Globus pallidus (tissue), 1 donor: ENCODE results near the gene COPE.

Experiments used
- DNase-seq: peaks from one replicate; pipeline ENCODE4 v3.0.0-alpha.2; 2015; ENCODE audit warnings: low spot score

COPE gene

GRCh38 chr19:18867751-18868150 is 51.4 kb downstream of the COPE start:
- no peak for DNase-seq

GRCh38 chr19:18867199-18867598 is 52.0 kb downstream of the COPE start:
- no peak for DNase-seq

GRCh38 chr19:18866800-18867123 is 52.4 kb downstream of the COPE start:
- no peak for DNase-seq

DNA sequence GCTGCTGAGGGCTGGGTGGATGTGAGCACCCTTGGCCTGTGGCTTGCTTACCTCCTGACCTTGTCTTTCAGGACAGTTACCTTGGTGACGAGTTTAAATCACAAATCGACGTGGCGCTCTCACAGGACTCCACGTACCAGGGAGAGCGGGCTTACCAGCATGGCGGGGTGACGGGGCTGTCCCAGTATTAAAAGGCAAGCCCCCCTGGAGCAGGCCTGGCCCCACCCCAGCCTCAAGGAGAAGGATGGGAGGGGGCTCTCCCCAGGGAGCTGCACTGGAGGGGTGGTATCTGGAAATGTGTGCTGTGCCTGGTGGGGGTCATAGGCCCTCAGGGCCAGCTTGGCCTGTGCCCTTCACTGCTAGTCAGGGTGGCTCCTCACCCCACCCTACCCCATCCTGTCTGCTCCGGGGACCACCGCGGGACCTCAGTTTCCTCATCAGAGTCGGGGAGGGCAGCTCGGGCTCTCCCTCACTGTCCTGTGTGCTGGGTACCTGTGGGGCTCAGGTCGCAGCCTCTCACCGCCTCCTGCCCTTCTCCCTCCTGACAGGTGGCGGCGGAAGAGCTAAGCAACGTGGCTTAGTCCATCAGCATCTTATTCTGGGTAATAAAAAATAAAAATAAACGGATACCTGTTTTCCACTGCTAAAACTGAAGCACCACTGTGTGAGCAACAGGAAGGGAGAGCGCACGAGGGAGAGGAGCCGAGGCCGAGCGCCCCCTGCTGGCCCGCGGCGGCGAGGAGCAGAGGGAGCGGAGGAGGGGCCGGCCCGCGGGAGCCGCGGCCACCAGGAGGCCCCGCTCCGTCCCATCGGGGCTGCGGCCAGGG is 53.0 kb downstream of the COPE start:
- peak; percentile 60 for DNase-seq

GRCh38 chr19:18865106-18865972 is 53.8 kb downstream of the COPE start:
- no peak for DNase-seq

- no peak for DNase-seq
These were observed 55.3 kb downstream of the COPE start for GRCh38 chr19:18863843-18864362.

DNA sequence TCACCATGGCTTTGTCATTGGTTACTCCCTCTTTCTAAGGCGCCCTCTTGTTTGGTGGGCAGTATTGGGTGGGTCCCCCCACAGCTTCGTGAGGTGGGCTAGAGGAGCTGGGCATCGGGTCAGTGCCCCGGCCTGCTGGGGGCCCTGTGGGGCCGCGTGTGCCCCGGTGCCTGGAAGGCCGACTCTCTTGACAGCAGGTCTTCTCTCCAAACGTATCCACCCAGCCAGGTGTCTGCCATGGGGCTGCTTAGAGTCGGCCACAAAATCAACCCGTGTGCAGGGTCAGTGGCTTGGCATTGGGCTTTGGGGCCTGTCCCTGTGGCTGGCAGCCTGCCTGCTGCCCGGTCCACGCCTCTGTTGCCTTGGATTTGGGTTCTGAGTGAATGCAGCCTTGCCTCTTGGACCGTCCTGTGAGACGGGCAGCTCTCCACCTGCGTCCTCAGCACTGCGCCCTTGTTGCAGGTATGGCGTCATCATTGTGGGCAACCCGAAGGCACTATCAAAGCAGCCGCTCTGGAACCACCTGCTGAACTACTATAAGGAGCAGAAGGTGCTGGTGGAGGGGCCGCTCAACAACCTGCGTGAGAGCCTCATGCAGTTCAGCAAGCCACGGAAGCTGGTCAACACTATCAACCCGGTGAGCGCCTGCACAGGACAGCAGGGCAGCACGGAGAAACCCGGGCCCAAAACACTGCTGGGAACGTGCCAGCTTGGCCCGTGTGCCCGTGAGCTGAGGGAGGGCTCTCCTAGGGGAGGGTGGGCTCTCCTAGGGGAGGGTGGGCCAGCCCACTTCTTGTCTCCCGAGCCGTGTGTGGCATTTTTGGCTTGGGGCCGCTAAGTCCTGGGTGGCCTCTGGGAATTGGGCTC is 56.0 kb downstream of the COPE start:
- DNase-seq: no peak

GRCh38 chr19:18861917-18862316 is 57.3 kb downstream of the COPE start:
- no peak for DNase-seq

- DNase-seq: no peak
These were observed 58.0 kb downstream of the COPE start for GRCh38 chr19:18861235-18861634.

- DNase-seq: no peak
These were observed 58.5 kb downstream of the COPE start for GRCh38 chr19:18860725-18861124.

DNA sequence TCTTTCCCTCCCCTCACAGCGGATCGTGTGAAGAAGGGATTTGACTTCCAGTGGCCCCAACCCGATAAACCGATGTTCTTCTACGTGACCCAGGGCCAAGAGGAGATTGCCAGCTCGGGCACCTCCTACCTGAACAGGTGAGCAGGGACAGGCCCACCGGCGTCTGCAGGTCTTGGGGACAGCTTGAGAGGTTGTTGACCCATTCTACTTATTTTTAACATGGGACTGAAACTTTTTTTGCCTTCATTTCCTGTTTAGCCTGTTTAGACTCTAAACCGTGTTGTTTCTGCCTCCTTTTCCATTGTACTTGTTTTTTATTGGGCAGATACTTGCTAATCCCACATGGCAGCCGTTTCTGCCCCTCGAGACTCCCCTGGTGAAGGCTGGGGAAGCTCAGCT is 58.9 kb downstream of the COPE start:
- DNase-seq: no peak

- DNase-seq: no peak
These were observed 59.4 kb downstream of the COPE start for GRCh38 chr19:18859676-18860301.

GRCh38 chr19:18858906-18859646 is 60.1 kb downstream of the COPE start:
- DNase-seq: no peak

- DNase-seq: no peak
These were observed 62.0 kb downstream of the COPE start for GRCh38 chr19:18857223-18857622.

DNA sequence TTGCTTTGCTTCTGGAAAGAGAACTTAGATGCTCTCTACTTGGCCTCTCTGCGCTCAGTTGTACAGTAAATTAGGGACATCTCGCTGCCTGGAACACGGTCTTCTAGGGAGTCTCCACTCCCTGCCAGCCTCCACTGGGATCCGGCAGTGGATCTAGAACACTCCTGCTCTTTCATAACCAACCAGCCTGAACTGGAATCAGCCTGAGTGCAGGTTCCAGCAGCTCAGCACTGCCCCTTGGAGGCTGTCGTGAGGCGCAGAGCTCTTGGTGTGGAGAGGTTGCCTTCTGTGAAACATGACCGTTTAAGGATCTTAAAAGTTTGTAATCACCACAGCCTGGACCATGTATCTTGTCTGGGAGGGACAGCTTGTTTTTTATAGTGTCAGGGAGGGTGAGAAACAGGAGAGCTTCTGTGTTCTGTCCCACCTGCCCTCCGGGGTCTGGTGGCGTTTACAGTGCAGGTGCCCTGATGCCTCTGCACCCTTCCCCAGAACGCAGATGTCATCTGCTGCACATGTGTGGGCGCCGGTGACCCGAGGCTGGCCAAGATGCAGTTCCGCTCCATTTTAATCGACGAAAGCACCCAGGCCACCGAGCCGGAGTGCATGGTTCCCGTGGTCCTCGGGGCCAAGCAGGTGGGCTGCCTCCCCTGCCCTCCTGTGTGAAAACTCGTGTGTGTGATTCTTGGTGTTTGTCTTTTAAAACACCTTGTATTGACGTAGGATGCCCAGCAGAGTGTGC is 62.6 kb downstream of the COPE start:
- DNase-seq: peak; percentile 66

GRCh38 chr19:18855647-18856384 is 63.4 kb downstream of the COPE start:
- no peak for DNase-seq

DNA sequence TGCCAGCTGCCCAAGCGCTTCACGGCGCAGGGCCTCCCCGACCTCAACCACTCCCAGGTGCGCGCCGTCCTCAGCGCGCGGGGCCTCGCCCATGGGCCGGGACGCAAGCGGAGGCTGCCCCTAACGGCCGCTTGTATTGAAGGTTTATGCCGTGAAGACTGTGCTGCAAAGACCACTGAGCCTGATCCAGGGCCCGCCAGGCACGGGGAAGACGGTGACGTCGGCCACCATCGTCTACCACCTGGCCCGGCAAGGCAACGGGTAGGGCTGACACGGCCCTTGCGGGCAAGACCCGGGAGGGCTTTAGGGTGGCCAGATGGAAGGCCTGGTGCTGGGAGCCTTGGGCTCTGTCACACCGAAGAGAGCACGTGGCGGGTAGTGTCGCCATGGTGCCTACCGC is 64.2 kb downstream of the COPE start:
- DNase-seq: no peak

DNA sequence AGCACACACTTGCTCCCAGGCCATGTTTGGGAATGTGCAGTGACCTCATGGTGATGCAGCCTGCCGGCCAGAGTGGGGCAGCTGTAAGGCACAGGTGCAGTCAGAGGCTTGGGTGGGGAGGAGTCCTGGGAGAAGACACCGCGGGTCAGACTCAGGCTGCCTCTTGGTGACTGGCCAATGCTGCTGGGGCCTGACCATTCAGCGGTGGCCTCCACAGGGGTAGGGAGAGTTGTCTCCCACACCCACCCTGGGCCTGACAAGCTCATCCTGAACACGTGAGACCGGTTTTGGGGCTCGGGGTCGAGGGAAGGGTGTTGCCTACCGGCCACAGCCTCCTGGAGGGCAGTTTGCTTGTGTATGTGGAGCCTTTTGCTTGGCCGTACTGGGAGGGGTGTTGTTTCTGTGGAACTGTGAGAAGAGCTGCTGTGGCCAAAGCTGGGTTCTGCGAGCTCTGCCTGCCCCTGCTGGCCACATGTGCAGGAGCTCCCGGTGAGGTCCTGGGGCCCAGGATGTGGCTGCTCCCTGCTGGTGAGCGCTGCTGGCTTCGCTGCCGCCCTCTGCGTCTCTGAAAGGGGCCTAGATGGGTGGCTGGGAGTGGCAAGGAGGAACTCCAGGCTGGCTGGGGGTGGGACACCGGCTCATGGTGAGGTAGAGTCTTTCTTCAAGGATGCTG is 65.3 kb downstream of the COPE start:
- no peak for DNase-seq

GRCh38 chr19:18852648-18853047 is 66.5 kb downstream of the COPE start:
- DNase-seq: no peak
